Tibial artery (tissue), 4 donors: ENCODE measurements around the gene MACROD2.

Source experiments
- DNase-seq, 2 donors: peaks; one replicate each; pipeline ENCODE4 v3.0.0-alpha.2; 2019
- H3K27ac ChIP-seq, 2 donors: fragments of 200-600 bp; sonication (generic) in 1 of 2; 1 replicate in 1 of 2; 2 replicates in 1 of 2; pipeline ENCODE4 v1.5.1; 2018 to 2019; ENCODE audit warnings: mild to moderate bottlenecking in 1 of 2
- H3K27me3 ChIP-seq, 2 donors: fragments of 200-600 bp; sonication (generic) in 1 of 2; one replicate each; pipeline versions ENCODE4 v1.5.1 to v1.6.0; 2016 to 2019
- H3K36me3 ChIP-seq, 3 donors: fragments of 200-600 bp; sonication (generic) in 2 of 3; one replicate each; pipeline ENCODE4 v1.5.1; 2016 to 2019; ENCODE audit warnings: mild to moderate bottlenecking in 2 of 3
- H3K4me1 ChIP-seq, 4 donors: fragments of 200-600 bp; sonication (generic) in 2 of 4; 1 replicate in 3 of 4; 2 replicates in 1 of 4; pipeline ENCODE4 v1.5.1; 2016 to 2019
- H3K4me3 ChIP-seq, 2 donors: fragments of 200-600 bp; sonication (generic) in 1 of 2; 1 replicate in 1 of 2; 2 replicates in 1 of 2; pipeline ENCODE4 v1.5.1; 2018 to 2019; ENCODE audit warnings: mild to moderate bottlenecking in 2 of 2
- H3K9me3 ChIP-seq, 3 donors: fragments of 200-600 bp; sonication (generic) in 1 of 3; one replicate each; pipeline ENCODE4 v1.5.1; 2016 to 2019
- intact Hi-C: fragments of 100-400 bp; cut with DNase I; formaldehyde crosslinking; loops from one replicate; pipeline ENCODE4 v1.15.0; 2023; ENCODE audit warnings: low total_unique reads
- TF ChIP-seq, protein P1 (sequence below), 2 experiments: fragments of 200-600 bp in 1 of 2; fragments of 450-650 bp in 1 of 2; IDR thresholded peaks; one replicate each; pipeline ENCODE4 v1.5.1; 2017 to 2019; ENCODE audit warnings: antibody characterized with exemption in 2 of 2, mild to moderate bottlenecking in 1 of 2, moderate library complexity in 1 of 2

MACROD2 gene

DNA sequence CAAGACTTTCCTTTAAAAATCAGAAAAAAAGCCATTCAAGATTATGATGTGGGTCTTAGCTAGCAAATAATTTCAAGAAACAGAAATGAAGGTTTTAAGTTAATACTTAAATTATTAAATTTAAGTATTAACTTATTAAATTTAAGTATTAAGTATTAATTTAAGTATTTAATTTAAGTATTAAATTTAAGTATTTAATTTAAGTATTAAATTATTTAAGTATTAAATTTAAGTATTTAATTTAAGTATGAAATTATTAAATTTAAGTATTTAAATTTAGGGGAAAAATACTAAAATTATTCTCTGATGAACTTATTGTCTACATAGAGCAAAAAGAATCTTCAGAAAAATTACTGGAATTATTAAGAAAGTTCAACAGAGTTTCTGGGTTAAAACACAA, 1171.4 kb downstream of the MACROD2 start:
- no peak for DNase-seq
- Histone ChIP-seq H3K4me1 (no peaks in the 10 kb centered on the region), H3K4me3 (no peak overlapping the region), H3K27me3 (no peaks in the 10 kb centered on the region), H3K9me3 (no peaks in the 10 kb centered on the region), H3K36me3 (no peaks in the 10 kb centered on the region), H3K27ac (no peak overlapping the region)
- intact Hi-C loops = no loop called here
- TF ChIP-seq, protein P1, sequence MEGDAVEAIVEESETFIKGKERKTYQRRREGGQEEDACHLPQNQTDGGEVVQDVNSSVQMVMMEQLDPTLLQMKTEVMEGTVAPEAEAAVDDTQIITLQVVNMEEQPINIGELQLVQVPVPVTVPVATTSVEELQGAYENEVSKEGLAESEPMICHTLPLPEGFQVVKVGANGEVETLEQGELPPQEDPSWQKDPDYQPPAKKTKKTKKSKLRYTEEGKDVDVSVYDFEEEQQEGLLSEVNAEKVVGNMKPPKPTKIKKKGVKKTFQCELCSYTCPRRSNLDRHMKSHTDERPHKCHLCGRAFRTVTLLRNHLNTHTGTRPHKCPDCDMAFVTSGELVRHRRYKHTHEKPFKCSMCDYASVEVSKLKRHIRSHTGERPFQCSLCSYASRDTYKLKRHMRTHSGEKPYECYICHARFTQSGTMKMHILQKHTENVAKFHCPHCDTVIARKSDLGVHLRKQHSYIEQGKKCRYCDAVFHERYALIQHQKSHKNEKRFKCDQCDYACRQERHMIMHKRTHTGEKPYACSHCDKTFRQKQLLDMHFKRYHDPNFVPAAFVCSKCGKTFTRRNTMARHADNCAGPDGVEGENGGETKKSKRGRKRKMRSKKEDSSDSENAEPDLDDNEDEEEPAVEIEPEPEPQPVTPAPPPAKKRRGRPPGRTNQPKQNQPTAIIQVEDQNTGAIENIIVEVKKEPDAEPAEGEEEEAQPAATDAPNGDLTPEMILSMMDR (IDR thresholded peaks at IDR 0.05) = no peak

DNA sequence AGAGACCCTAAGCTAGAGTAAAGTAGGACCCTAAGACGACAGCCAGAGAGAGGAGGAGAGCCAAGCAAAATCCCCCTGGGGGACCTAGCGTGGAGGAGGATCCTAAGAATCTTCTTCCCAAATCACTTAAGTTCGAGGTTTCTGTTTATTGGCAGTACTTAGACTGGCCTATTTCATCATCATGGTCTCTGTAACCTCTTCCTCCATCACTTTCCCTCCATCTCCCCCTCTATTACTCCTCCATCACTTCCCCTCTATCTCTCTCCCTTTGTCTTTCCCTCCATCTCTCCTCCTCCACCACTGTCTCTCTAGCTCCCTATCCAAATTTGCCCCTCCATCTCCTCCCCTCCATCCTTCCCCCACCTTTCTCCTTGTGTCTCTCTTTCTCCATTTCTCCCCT, 1175.7 kb downstream of the MACROD2 start:
- TF ChIP-seq, protein P1 (IDR thresholded peaks at IDR 0.05) = no peak
- H3K4me3 ChIP-seq = no peak overlapping the region
- intact Hi-C loops = no loop called here
- no peak for DNase-seq
- no peaks in the 10 kb centered on the region for H3K4me1 ChIP-seq
- peaks cover 0 to under 1% (median 0%) of the 10 kb centered on the region in 3 donors for H3K9me3 ChIP-seq
- H3K36me3 ChIP-seq = no peaks in the 10 kb centered on the region
- H3K27ac ChIP-seq = no peak overlapping the region
- no peaks in the 10 kb centered on the region for H3K27me3 ChIP-seq

DNA sequence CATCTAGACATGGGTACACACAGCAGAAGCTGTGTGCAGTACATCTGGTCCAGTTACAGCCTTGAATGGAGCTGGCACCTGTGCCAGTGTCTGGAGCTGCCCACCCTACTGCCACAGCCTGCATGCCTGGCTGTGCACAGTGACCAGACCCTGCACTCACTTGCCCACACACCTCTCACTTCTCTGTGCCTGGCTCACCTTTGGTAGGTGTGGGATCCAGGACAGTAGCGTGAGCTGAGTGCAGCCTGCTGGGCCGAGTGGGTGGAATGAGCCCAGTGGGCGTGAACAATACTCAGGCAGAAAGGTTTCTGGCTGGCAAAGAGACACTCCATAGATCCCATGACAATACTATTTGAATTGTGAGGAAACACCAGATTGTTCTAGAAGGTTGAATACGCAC, 1181.6 kb downstream of the MACROD2 start:
- no peak for DNase-seq
- Histone ChIP-seq H3K4me3 (no peak overlapping the region), H3K9me3 (peaks cover 0 to 8% (median 0%) of the 10 kb centered on the region in 3 donors), H3K27me3 (no peaks in the 10 kb centered on the region), H3K36me3 (no peaks in the 10 kb centered on the region), H3K27ac (no peak overlapping the region), H3K4me1 (peaks cover 0 to 14% (median 2%) of the 10 kb centered on the region in 4 donors)
- intact Hi-C loops = no loop called here
- TF ChIP-seq, protein P1 (IDR thresholded peaks at IDR 0.05) = no peak

DNA sequence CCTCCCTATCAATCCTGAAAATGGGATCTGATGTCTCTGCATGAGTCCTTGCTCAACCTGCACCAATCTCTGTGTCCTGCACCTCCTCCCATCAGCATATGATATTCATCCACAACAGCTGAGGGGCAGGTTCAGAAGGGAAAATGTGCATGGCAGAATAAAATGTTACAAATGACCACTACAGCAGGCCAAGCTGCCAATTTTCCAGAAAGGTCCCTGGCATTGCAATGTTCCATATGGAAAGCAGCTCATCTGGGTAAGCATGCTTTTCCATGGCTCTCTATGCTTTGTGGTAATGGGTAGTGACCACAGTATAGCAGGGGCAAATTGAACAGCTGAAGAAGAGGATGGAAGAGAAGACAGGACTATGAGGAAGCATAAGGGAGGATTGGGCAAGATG, 1183.3 kb downstream of the MACROD2 start:
- Histone ChIP-seq H3K27ac (no peak overlapping the region), H3K36me3 (no peaks in the 10 kb centered on the region), H3K4me3 (no peak overlapping the region), H3K4me1 (peaks cover 0 to 15% (median 2%) of the 10 kb centered on the region in 4 donors), H3K27me3 (no peaks in the 10 kb centered on the region), H3K9me3 (peaks cover 0 to 8% (median 0%) of the 10 kb centered on the region in 3 donors)
- no peak for DNase-seq
- intact Hi-C loops = no loop called here
- TF ChIP-seq, protein P1 (IDR thresholded peaks at IDR 0.05) = no peak

DNA sequence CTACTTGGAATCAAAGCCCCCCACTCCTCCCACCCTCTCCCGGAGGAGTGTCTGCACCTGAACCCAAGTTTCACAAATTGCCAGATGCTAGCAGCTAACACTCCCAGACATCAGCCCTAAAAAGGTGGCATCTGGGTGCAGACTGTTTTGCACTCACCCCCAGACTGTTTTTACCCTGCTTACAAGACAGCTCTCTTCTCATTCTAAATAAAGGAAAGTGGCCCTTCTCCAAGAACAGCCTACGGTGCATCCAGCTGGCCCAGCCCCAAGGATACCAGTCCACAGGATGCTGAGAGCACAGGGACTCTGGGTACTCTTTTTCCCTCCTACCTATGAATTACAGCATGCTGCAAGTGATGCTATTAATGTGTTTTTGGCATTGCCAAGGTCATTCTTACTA, 1184.1 kb downstream of the MACROD2 start:
- no peak for DNase-seq
- H3K4me1 ChIP-seq = peaks cover 0 to 15% (median 2%) of the 10 kb centered on the region in 4 donors
- TF ChIP-seq, protein P1 (IDR thresholded peaks at IDR 0.05) = no peak
- no peaks in the 10 kb centered on the region for H3K27me3 ChIP-seq
- H3K9me3 ChIP-seq = peaks cover 0 to 8% (median 0%) of the 10 kb centered on the region in 3 donors
- intact Hi-C loops = no loop called here
- no peaks in the 10 kb centered on the region for H3K36me3 ChIP-seq
- no peak overlapping the region for H3K4me3 ChIP-seq
- no peak overlapping the region for H3K27ac ChIP-seq

DNA sequence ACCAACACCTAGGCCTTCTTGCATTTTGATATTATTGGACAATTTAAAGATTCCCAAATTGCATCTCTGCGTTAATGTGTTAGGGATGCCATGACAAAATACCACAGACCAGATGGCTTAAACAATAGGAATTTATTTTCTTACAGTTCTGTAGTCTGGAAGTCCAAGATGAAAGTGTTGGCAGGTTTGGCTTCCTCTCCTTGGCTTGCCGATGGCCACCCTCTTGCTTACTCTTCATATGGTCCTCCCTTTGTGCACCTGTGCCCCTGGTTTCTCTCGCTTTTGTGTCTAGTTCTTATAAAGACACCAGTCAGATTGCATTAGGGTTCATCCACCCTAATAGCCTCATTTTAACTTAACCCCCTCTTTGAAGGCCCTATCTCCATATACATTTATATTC, 1184.5 kb downstream of the MACROD2 start:
- intact Hi-C loops = no loop called here
- peaks cover 0 to 15% (median 2%) of the 10 kb centered on the region in 4 donors for H3K4me1 ChIP-seq
- TF ChIP-seq, protein P1 (IDR thresholded peaks at IDR 0.05) = no peak
- H3K27me3 ChIP-seq = no peaks in the 10 kb centered on the region
- no peaks in the 10 kb centered on the region for H3K36me3 ChIP-seq
- H3K27ac ChIP-seq = no peak overlapping the region
- H3K9me3 ChIP-seq = peaks cover 0 to 8% (median 0%) of the 10 kb centered on the region in 3 donors
- no peak for DNase-seq
- H3K4me3 ChIP-seq = no peak overlapping the region
